ENCODE measurements around the gene DDX59. TPM values are rescaled to one million over a fixed set of nuclear protein-coding genes. Genes with fewer than 3 reads are reported as not detected.

DDX59 gene
- total and polyA plus RNA-seq, 10 of the 15 experiments (the other 5 are each of a cell fraction or from before 2014, with no cell fraction given), result 17.3 to 42.1 (median 23.6) TPM

GRCh38 chr1:200699871-200700270 is 30.2 kb upstream of the DDX59 start:
- no peak overlapping the region for H3K9ac ChIP-seq (ENCODE audit: control insufficient read depth, insufficient read depth, low read length)
- no peak; the same call in 2 of the 3 replicates for ATAC-seq
- H3K4me2 ChIP-seq (ENCODE audit: control insufficient read depth, insufficient read depth), result no peak overlapping the region
- H3K27me3 ChIP-seq (replicated peaks in 1 of 2; ENCODE audit: control insufficient read depth in 2 of 2, insufficient read depth in 2 of 2, low read length in 1 of 2), result no peaks in the 10 kb centered on the region
- FAIRE-seq, result no peak
- H3K36me3 ChIP-seq (ENCODE audit: control insufficient read depth in 2 of 2, insufficient read depth in 2 of 2, low read length in 1 of 2), result no peaks in the 10 kb centered on the region
- no peak overlapping the region for H3K27ac ChIP-seq (ENCODE audit: control insufficient read depth, insufficient read depth)
- SMC1A ChIA-PET (ENCODE audit: uncharacterized antibody, unreplicated experiment), result interaction anchor here (0.7 kb wide), 1 partner anchor 9 kb away, joined by 3 read pairs; no protein-coding TSS in a partner anchor
- WGBS (ENCODE audit: insufficient coverage, insufficient replicate concordance, low lambda C conversion rate, missing lambda C conversion rate), result 67% methylated on average over 1 of the region's 1 CpG
- in situ Hi-C loops (cut with MboI) (no loop called here), intact Hi-C loops (cut with micrococcal nuclease; ENCODE audit: unreplicated experiment) (no loop called here)
- no peak for DNase-seq (ENCODE audit: low read depth, low spot score)
- H3K79me2 ChIP-seq (ENCODE audit: control insufficient read depth, insufficient read depth, low read length), result no peaks in the 10 kb centered on the region
- H3K4me1 ChIP-seq (ENCODE audit: control insufficient read depth, insufficient read depth, low read length), result no peaks in the 10 kb centered on the region
- no peak overlapping the region for H3K4me3 ChIP-seq
- H2AFZ ChIP-seq (ENCODE audit: control insufficient read depth, low read depth, low read length), result no peak overlapping the region
- TF ChIP-seq ESRRA (IDR thresholded peaks at IDR 0.05; ENCODE audit: low read length), result no peak
- TF ChIP-seq ZNF24 (IDR thresholded peaks at IDR 0.05), result no peak
- no peak for TF ChIP-seq JUND (IDR thresholded peaks at IDR 0.05; ENCODE audit: low read depth, low read length)
- TF ChIP-seq NRF1 (conservative IDR thresholded peaks at IDR 0.05; ENCODE audit: low read depth, low read length), result no peak
- no peak for TF ChIP-seq TCF7 (IDR thresholded peaks at IDR 0.05; ENCODE audit: borderline replicate concordance)
- TF ChIP-seq USF2 (IDR thresholded peaks at IDR 0.05; ENCODE audit: borderline replicate concordance, low read depth, low read length), result no peak
- no peak for TF ChIP-seq EZH2 (IDR thresholded peaks at IDR 0.05; ENCODE audit: borderline replicate concordance, control insufficient read depth, low read depth, low read length)
- CTCF ChIA-PET, result no interaction called here
- POLR2A ChIA-PET, result no interaction called here
- RAD21 ChIA-PET (ENCODE audit: unreplicated experiment), result no interaction called here
- no peaks in the 10 kb centered on the region for H3K9me3 ChIP-seq (replicated peaks; ENCODE audit: control insufficient read depth, insufficient read depth, low read length)
- no peaks in the 10 kb centered on the region for H4K20me1 ChIP-seq (ENCODE audit: control insufficient read depth, insufficient read depth)
- BruUV-seq (replicated peaks), result no TSS peak

- ChIA-PET POLR2A (no interaction called here), RAD21 (ENCODE audit: unreplicated experiment) (no interaction called here), CTCF (interaction anchor here (1.7 kb wide), 1 partner anchor 72 kb away, joined by 6 read pairs; no protein-coding TSS in a partner anchor), SMC1A (ENCODE audit: uncharacterized antibody, unreplicated experiment) (interaction anchor here (0.6 to 0.7 kb wide), 2 partner anchors 70 to 112 kb away, joined by 3 to 4 read pairs; no protein-coding TSS in a partner anchor)
- no peaks in the 10 kb centered on the region for H4K20me1 ChIP-seq (ENCODE audit: control insufficient read depth, insufficient read depth)
- no TSS peak for BruUV-seq (replicated peaks)
- no peaks in the 10 kb centered on the region for H3K79me2 ChIP-seq (ENCODE audit: control insufficient read depth, insufficient read depth, low read length)
- H2AFZ ChIP-seq (ENCODE audit: control insufficient read depth, low read depth, low read length), result no peak overlapping the region
- no peak overlapping the region for H3K4me2 ChIP-seq (ENCODE audit: control insufficient read depth, insufficient read depth)
- H3K9me3 ChIP-seq (replicated peaks; ENCODE audit: control insufficient read depth, insufficient read depth, low read length), result no peaks in the 10 kb centered on the region
- ATAC-seq (no peak), FAIRE-seq (no peak), DNase-seq (ENCODE audit: low read depth, low spot score) (no peak)
- TF ChIP-seq ESRRA (IDR thresholded peaks at IDR 0.05; ENCODE audit: low read length) (no peak), IKZF2 (IDR thresholded peaks at IDR 0.05) (no peak), RAD21 (IDR thresholded peaks at IDR 0.05; ENCODE audit: insufficient read depth, low read depth, low read length) (no peak), SUZ12 (IDR thresholded peaks at IDR 0.05; ENCODE audit: unreplicated experiment) (no peak), HDAC2 (IDR thresholded peaks at IDR 0.05) (no peak), POLR2AphosphoS2 (IDR thresholded peaks at IDR 0.05; ENCODE audit: low read depth, low read length) (no peak), CBFB (IDR thresholded peaks at IDR 0.05; ENCODE audit: low read depth) (no peak), TARDBP (IDR thresholded peaks at IDR 0.05; ENCODE audit: borderline replicate concordance) (no peak)
- no peak overlapping the region for H3K27ac ChIP-seq (ENCODE audit: control insufficient read depth, insufficient read depth)
- in situ Hi-C loops (cut with MboI) (no loop called here), intact Hi-C loops (cut with micrococcal nuclease; ENCODE audit: unreplicated experiment) (no loop called here)
- H3K4me1 ChIP-seq (ENCODE audit: control insufficient read depth, insufficient read depth, low read length), result no peaks in the 10 kb centered on the region
- 63% methylated on average over 3 of the region's 3 CpGs for WGBS (ENCODE audit: insufficient coverage, insufficient replicate concordance, low lambda C conversion rate, missing lambda C conversion rate)
- H3K9ac ChIP-seq (ENCODE audit: control insufficient read depth, insufficient read depth, low read length), result no peak overlapping the region
- H3K4me3 ChIP-seq, result no peak overlapping the region
- no peaks in the 10 kb centered on the region for H3K36me3 ChIP-seq (ENCODE audit: control insufficient read depth in 2 of 2, insufficient read depth in 2 of 2, low read length in 1 of 2)
- H3K27me3 ChIP-seq (replicated peaks in 1 of 2; ENCODE audit: control insufficient read depth in 2 of 2, insufficient read depth in 2 of 2, low read length in 1 of 2), result no peaks in the 10 kb centered on the region
These were observed 25.0 kb upstream of the DDX59 start for GRCh38 chr1:200694738-200695137.

Data from GM12878 (cell line).